Measurements from ENCODE around the gene TMEM217.

The TMEM217 gene

DNA sequence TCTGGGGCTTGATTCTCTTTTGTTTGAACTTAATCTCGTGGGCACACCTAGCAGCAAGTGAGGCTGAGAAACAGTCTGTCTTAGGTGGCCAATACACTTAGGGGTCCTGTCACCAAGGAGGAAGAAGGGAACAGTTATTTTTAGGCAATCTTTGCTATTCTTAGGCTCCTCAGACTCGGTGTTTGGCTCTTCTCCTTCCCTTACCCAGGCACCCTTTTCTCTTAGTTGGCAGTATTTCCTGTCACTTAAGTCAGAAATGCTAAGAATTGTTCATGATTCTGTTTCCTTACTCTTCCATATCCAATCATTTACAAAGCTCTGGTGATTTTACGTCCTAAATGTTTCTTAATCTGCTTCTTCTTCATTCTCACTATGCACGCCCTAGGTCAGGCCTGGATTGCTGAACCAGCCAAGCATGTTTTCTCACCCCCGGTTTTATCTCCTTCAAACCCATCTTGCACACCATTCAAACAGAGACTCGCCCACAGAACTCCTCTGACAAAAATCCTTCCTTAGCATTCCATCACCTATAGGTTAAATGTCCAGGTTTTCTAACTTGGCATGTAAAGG, 45.2 kb upstream of the TMEM217 start:
- no peak for TF ChIP-seq REST (IDR thresholded peaks at IDR 0.05; ENCODE audit: insufficient read depth in 1 of 2, low read depth in 2 of 2, low read length in 2 of 2)
- TF ChIP-seq SIN3A (IDR thresholded peaks at IDR 0.05; ENCODE audit: borderline replicate concordance, insufficient read depth, low read length) = no peak

- TF ChIP-seq POLR2AphosphoS5 (IDR thresholded peaks at IDR 0.05; ENCODE audit: low read depth, low read length) = no peak
Measured at GRCh38 chr6:37302086-37302686, 44.2 kb upstream of the TMEM217 start.

- TF ChIP-seq SIN3A (IDR thresholded peaks at IDR 0.05; ENCODE audit: borderline replicate concordance, insufficient read depth, low read length) (no peak), POLR2AphosphoS5 (IDR thresholded peaks at IDR 0.05; ENCODE audit: low read depth, low read length) (no peak), TAF1 (IDR thresholded peaks at IDR 0.05; ENCODE audit: borderline replicate concordance, insufficient read depth, low read length) (no peak), FOXP2 (optimal IDR thresholded peaks at IDR 0.05; ENCODE audit: borderline replicate concordance, extremely low read depth, extremely low read length, insufficient read depth) (no peak)
Measured at GRCh38 chr6:37299990-37300389, 42.0 kb upstream of the TMEM217 start.

DNA sequence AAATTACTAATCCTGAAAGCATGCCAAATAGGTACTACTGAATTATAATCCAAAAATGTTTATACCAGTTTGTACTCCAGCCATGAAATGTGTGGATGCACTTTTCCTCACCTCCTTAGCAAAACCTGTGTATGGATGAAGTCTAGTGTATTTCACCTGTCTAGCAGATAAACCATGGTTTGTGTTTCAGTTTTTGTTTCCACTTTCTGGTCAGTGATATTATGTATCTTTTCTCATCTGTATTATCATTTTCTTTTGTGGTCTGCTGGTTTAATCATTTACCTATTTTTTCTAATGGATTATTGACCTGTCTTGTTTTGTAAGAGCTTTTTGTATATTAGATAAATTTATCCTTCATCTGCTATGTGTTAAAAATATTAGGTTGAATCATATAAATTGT, 41.0 kb upstream of the TMEM217 start:
- no peak for TF ChIP-seq SIN3A (IDR thresholded peaks at IDR 0.05; ENCODE audit: borderline replicate concordance, insufficient read depth, low read length)
- TF ChIP-seq TAF1 (IDR thresholded peaks at IDR 0.05; ENCODE audit: borderline replicate concordance, insufficient read depth, low read length) = no peak
- TF ChIP-seq FOXP2 (optimal IDR thresholded peaks at IDR 0.05; ENCODE audit: borderline replicate concordance, extremely low read depth, extremely low read length, insufficient read depth) = no peak
- no peak for TF ChIP-seq POLR2AphosphoS5 (IDR thresholded peaks at IDR 0.05; ENCODE audit: low read depth, low read length)
- TF ChIP-seq REST (IDR thresholded peaks at IDR 0.05; ENCODE audit: insufficient read depth in 1 of 2, low read depth in 2 of 2, low read length in 2 of 2) = no peak

- TF ChIP-seq SIN3A (IDR thresholded peaks at IDR 0.05; ENCODE audit: borderline replicate concordance, insufficient read depth, low read length) (no peak), FOXP2 (optimal IDR thresholded peaks at IDR 0.05; ENCODE audit: borderline replicate concordance, extremely low read depth, extremely low read length, insufficient read depth) (no peak), TAF1 (IDR thresholded peaks at IDR 0.05; ENCODE audit: borderline replicate concordance, insufficient read depth, low read length) (no peak), REST (IDR thresholded peaks at IDR 0.05; ENCODE audit: insufficient read depth in 1 of 2, low read depth in 2 of 2, low read length in 2 of 2) (no peak)
Measured at GRCh38 chr6:37293426-37293825, 35.5 kb upstream of the TMEM217 start.

- TF ChIP-seq FOXP2 (optimal IDR thresholded peaks at IDR 0.05; ENCODE audit: borderline replicate concordance, extremely low read depth, extremely low read length, insufficient read depth) = no peak
- TF ChIP-seq POLR2AphosphoS5 (IDR thresholded peaks at IDR 0.05; ENCODE audit: low read depth, low read length) = no peak
- no peak for TF ChIP-seq TAF1 (IDR thresholded peaks at IDR 0.05; ENCODE audit: borderline replicate concordance, insufficient read depth, low read length)
- TF ChIP-seq SIN3A (IDR thresholded peaks at IDR 0.05; ENCODE audit: borderline replicate concordance, insufficient read depth, low read length) = no peak
- TF ChIP-seq REST (IDR thresholded peaks at IDR 0.05; ENCODE audit: insufficient read depth in 1 of 2, low read depth in 2 of 2, low read length in 2 of 2) = no peak
Measured at GRCh38 chr6:37289931-37290330, 32.0 kb upstream of the TMEM217 start.
